Skeletal muscle tissue (tissue), 4 donors: ENCODE data around the gene DONSON. TPM values are rescaled to one million over a fixed set of nuclear protein-coding genes. Genes with fewer than 3 reads are reported as not detected.
A peak's percentile ranks its signal among the peaks of the same experiment; 100 is the strongest.
"Not testable (repeated sequence)": the region's sequence is repeated elsewhere in the genome, so short reads cannot be mapped to it uniquely, and the experiment has no call there.

Experiments
- H3K27ac ChIP-seq: one replicate; pipeline ENCODE4 v1.7.0; 2013; ENCODE audit warnings: mild to moderate bottlenecking, low read depth, low read length, inconsistent platforms
- H3K27me3 ChIP-seq, 3 donors: one replicate each; pipeline ENCODE4 v1.7.0; 2013; ENCODE audit warnings: low read length in 3 of 3; ENCODE audit not compliant: control insufficient read depth in 3 of 3, insufficient read depth in 3 of 3
- H3K36me3 ChIP-seq, 3 donors: one replicate each; pipeline ENCODE4 v1.7.0; 2013; ENCODE audit warnings: low read length in 3 of 3; ENCODE audit not compliant: control insufficient read depth in 3 of 3, insufficient read depth in 3 of 3
- H3K4me1 ChIP-seq, 3 donors: one replicate each; pipeline ENCODE4 v1.7.0; 2013; ENCODE audit warnings: low read length in 3 of 3, mild to moderate bottlenecking in 3 of 3; ENCODE audit not compliant: control insufficient read depth in 3 of 3, insufficient read depth in 3 of 3
- H3K4me3 ChIP-seq, 3 donors: one replicate each; pipeline ENCODE4 v1.7.0; 2013; ENCODE audit warnings: low read length in 3 of 3
- H3K9ac ChIP-seq, 3 donors: one replicate each; pipeline ENCODE4 v1.7.0; 2013; ENCODE audit warnings: low read length in 3 of 3, mild to moderate bottlenecking in 3 of 3, moderate library complexity in 2 of 3, low read depth in 1 of 3
- H3K9me3 ChIP-seq, 3 donors: one replicate each; pipeline ENCODE4 v1.7.0; 2013; ENCODE audit warnings: low read length in 3 of 3; ENCODE audit not compliant: control insufficient read depth in 3 of 3
- total RNA-seq: library from RNA; depleted of rRNA; stranded (reverse); fragments of >200 nt; gene quantifications from one replicate; pipeline ENCODE4 v1.2.3, GENCODE V29; 2014
- donor health status: Osteomylitis.

DONSON gene, protein sequence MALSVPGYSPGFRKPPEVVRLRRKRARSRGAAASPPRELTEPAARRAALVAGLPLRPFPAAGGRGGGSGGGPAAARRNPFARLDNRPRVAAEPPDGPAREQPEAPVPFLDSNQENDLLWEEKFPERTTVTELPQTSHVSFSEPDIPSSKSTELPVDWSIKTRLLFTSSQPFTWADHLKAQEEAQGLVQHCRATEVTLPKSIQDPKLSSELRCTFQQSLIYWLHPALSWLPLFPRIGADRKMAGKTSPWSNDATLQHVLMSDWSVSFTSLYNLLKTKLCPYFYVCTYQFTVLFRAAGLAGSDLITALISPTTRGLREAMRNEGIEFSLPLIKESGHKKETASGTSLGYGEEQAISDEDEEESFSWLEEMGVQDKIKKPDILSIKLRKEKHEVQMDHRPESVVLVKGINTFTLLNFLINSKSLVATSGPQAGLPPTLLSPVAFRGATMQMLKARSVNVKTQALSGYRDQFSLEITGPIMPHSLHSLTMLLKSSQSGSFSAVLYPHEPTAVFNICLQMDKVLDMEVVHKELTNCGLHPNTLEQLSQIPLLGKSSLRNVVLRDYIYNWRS
- 15.7 TPM for total RNA-seq

DNA sequence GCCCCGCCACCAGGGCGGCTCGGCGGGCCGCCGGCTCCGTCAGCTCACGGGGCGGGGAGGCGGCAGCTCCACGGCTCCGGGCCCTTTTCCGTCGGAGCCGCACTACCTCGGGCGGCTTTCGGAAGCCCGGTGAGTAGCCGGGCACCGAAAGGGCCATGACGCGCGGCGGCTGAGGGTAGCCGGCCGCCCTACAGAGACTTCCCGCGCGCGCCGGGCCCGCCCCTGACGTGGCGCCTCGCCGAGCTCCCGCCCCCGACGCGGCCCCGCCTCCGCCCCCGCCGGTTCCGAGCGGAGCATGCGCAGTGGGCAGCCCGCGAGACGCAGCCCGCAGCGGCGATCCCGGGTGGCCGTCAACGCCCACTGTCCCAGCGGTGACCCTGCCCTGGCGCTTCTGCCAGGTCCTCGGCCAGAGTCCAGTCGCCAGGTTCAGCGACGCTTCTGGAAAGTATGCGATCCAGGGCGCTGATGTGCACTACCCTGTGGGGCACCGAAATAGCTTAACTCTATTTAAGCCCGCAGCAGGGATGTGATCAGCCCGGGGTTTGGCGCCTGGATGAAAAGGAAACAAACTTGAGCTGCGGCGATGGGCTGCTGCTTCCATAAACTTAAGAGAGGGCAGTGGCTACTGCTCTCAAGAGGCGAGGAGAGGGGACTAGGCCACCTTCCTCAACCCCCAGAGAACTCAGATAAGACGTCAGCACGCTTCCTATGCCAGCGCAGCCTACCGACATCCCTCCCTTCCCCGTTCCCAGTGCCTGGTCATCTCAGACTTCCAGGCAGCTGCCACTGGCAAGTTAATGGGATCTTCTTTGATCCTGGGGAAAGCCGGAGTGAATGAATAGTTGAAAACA is at the start of gene DONSON:
Gene DONSON (minus strand): TSS at position 200 of the 851 bp plus-strand sequence. CDS start 43 bp downstream, at position 157.
- peak within 1 kb of the TSS; percentile 83 to 88 (median 85) for H3K9ac ChIP-seq
- no peaks in the 10 kb centered on the region for H3K27me3 ChIP-seq
- peak within 1 kb of the TSS; percentile 77 to 89 (median 84) for H3K4me3 ChIP-seq
- peaks cover 11 to 16% (median 12%) of the 10 kb centered on the region in 3 donors for H3K4me1 ChIP-seq
- H3K36me3 ChIP-seq = no peaks in the 10 kb centered on the region
- H3K9me3 ChIP-seq = no peaks in the 10 kb centered on the region
- peak within 1 kb of the TSS; percentile 86 for H3K27ac ChIP-seq

DNA sequence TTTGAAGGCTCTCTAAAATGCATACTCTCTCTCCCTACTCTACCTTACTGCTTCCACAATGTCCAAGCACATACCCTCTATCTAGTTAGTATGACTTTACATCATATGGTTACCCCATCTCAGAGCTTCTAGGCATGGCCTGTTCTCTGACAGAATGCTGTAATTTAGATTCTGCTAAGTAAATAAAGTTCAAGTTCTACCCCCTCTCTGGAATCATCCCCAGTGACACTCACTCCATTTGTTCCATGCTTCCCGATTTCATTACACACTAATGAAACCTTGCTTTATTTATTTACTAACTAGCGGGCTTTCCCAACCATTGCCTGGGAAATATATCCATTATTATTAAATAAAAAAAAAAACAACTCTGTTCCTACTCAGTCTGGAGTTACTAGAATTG is 45.8 kb upstream of the DONSON start:
- H3K27me3 ChIP-seq = no peaks in the 10 kb centered on the region
- no peaks in the 10 kb centered on the region for H3K9me3 ChIP-seq
- no peaks in the 10 kb centered on the region for H3K4me1 ChIP-seq

DNA sequence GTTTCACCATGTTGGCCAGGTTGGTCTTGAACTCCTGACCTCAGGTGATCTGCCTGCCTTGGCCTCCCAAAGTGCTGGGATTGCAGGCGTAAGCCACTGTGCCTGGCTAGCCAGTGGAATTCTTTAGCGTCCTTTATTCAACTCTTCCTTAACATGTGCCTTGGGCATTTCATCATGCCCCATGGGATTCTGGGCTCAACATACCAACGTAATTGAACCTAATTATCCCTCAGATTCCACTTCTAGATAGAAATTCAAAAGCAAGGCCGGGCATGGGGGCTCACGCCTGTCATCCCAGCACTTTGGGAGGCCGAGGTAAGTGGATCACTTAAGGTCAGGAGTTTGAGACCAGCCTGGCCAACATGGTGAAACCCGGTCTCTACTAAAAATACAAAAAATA is 37.7 kb upstream of the DONSON start:
- H3K9me3 ChIP-seq, H3K9ac ChIP-seq, H3K27me3 ChIP-seq, H3K4me3 ChIP-seq, H3K27ac ChIP-seq, H3K4me1 ChIP-seq: not testable (repeated sequence)
- H3K36me3 ChIP-seq = peaks cover 5 to 34% (median 10%) of the 10 kb centered on the region in 3 donors

More for the DNA sequence above, 45.8 kb upstream of the DONSON start:
- Histone ChIP-seq H3K27ac (no peak overlapping the region), H3K4me3 (no peak overlapping the region), H3K36me3 (peaks cover 0 to 11% (median 9%) of the 10 kb centered on the region in 3 donors), H3K9ac (no peak overlapping the region)

DNA sequence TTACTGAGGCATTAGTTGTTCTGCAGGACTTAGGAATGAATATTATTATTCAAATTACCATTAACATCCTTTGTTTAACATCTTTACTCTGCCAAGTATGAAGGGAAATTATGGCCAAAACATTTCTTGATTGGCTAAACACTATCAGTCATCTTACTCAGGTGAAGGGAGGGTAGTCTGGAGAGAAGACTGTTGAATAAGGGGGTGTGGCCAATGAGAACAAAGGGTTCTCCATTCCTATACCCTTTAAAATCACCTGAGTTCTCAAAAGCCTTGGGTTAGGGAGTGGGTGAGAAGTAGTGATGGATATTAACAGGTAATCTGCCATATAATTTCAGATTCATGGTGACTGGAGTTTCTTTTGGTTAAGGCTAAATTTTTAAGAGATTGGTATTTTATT is 33.8 kb upstream of the DONSON start:
- peaks cover 2 to 32% (median 8%) of the 10 kb centered on the region in 3 donors for H3K36me3 ChIP-seq
- no peaks in the 10 kb centered on the region for H3K27me3 ChIP-seq
- H3K9me3 ChIP-seq = no peaks in the 10 kb centered on the region
- H3K4me3 ChIP-seq = no peak overlapping the region
- H3K27ac ChIP-seq = no peak overlapping the region
- no peak overlapping the region for H3K9ac ChIP-seq
- no peaks in the 10 kb centered on the region for H3K4me1 ChIP-seq

DNA sequence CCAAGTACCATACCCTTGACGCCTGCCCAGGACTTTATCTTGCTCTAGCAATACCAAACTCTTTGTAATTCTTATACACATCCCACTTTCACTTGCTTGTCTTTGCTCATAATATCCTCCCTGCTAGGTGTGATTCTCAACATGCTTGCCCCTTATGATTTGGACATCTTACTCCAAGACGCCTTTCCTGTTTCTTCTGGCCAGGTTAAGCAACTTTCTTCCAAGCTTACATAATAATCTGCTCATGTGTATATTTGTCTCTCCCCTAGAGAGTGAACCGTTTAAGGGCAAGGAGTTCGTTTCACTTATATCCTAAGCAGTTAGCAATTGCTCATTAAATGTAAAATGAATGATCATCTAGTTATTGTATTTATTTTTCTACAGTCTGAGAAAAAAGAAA is 31.2 kb upstream of the DONSON start:
- Histone ChIP-seq H3K9me3 (no peaks in the 10 kb centered on the region), H3K27me3 (no peaks in the 10 kb centered on the region), H3K27ac (no peak overlapping the region), H3K4me1 (no peaks in the 10 kb centered on the region), H3K36me3 (peaks cover 2 to 27% (median 10%) of the 10 kb centered on the region in 3 donors), H3K4me3 (no peak overlapping the region), H3K9ac (no peak overlapping the region)

DNA sequence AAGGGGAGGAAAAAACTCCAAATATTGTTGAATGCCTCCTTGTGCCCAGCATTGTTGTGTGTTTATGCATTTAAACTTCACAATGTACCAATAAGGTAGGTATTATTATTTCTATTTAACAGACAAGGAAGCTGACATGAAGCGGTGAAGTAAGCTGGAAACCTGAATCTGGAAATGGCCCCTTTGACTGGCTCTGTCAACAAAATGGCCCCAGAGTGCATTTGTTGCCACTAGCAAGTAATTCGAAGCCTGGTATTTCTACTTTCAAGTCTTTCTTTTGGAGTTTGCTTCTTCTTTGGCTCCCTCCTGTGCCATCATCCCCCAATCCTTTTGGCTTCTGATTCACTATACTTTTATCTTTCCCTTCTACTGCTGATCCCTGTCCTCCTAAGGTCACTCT is 29.9 kb upstream of the DONSON start:
- no peak overlapping the region for H3K27ac ChIP-seq
- no peaks in the 10 kb centered on the region for H3K27me3 ChIP-seq
- no peak overlapping the region for H3K9ac ChIP-seq
- no peaks in the 10 kb centered on the region for H3K4me1 ChIP-seq
- H3K9me3 ChIP-seq = no peaks in the 10 kb centered on the region
- H3K4me3 ChIP-seq = no peak overlapping the region
- H3K36me3 ChIP-seq = peaks cover 2 to 15% (median 8%) of the 10 kb centered on the region in 3 donors

DNA sequence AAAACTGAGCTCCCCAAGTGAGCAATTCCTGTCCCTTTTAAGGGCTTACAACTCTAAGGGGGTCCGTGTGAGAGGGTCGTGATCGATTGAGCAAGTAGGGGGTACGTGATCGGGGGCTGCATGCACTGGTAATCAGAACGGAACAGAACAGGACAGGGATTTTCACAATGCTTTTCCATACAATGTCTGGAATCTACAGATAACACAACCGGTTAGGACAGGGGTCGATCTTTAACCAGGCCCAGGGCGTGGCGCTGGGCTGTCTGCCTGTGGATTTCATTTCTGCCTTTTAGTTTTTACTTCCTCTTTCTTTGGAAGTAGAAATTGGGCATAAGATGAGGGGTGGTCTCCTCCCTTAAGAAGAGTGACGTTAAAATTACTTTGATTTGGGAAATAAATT is 29.1 kb upstream of the DONSON start:
- not testable (repeated sequence) for H3K9ac ChIP-seq, H3K4me1 ChIP-seq, H3K4me3 ChIP-seq, H3K27me3 ChIP-seq, H3K9me3 ChIP-seq, H3K27ac ChIP-seq
- H3K36me3 ChIP-seq = peaks cover 5 to 17% (median 8%) of the 10 kb centered on the region in 3 donors

DNA sequence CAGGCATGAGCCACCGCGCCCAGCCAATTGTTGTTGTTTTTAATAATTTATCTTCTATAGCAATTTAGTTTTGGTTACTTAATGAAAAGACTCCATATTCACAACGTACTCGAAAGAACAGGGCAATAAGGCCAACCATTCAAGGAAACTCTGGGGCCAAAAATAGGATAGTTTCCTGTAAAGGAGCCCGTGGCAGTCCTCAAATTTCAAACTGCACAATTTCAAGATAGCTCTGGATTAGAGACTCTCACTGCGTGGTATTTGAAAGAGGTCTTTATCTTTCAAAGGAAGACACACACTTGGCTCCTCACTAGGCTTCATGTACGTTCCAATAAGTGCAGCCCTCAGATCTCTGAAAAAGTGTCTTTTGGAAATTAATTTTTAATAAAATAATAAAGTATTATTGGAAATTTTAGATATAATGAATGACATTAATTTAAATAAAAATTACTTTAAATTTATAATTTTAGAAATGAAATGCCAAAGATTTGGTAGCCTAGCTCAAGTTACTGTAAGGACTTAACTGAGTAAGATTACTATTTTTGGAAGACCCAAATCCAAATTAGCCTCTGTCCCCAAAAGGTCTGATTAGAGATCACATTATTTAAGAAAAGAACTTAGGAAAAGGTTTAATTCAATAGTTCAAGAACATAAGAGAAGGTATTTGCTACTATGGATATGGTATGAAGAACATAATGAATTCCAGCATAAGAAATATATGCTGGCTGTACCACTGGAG is 22.7 kb upstream of the DONSON start:
- no peaks in the 10 kb centered on the region for H3K27me3 ChIP-seq
- H3K9ac ChIP-seq = peak overlapping the region in 2 of 3 donors; percentile 55 to 61
- peak overlapping the region; percentile 28 for H3K27ac ChIP-seq
- H3K9me3 ChIP-seq = no peaks in the 10 kb centered on the region
- H3K4me1 ChIP-seq = peaks cover 0 to 5% (median 2%) of the 10 kb centered on the region in 3 donors
- peaks cover 5 to 13% (median 8%) of the 10 kb centered on the region in 3 donors for H3K36me3 ChIP-seq
- no peak overlapping the region for H3K4me3 ChIP-seq

DNA sequence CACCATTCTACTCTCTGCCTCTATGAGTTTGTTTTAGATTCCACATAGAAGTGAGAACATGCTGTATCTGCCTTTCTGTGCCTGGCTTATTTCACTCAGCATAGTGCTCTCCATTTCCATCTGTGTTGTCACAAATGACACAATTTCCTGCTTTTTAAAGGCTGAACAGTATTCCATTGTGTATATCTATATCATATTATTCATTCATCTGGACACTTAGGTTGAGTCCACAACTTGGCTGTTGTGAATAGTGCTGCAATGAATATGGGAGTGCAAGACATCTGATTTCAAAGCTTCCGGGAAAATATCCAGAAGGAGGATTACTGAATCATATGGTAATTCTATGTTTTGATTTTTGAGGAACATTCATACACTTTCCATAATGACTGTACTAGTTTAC is 20.1 kb upstream of the DONSON start:
- Histone ChIP-seq H3K9me3 (no peaks in the 10 kb centered on the region), H3K27me3 (no peaks in the 10 kb centered on the region), H3K4me1 (peaks cover 0 to 5% (median 2%) of the 10 kb centered on the region in 3 donors), H3K36me3 (peaks cover 5 to 17% (median 8%) of the 10 kb centered on the region in 3 donors), H3K27ac (no peak overlapping the region), H3K4me3 (no peak overlapping the region), H3K9ac (no peak overlapping the region)
